ENCODE data around the gene KCNG2. TPM values are rescaled to one million over a fixed set of nuclear protein-coding genes. Genes with fewer than 3 reads are reported as not detected.

The KCNG2 gene
- total and polyA plus RNA-seq, 2 of the 4 experiments (the other 2 are of a cell fraction): not detected

DNA sequence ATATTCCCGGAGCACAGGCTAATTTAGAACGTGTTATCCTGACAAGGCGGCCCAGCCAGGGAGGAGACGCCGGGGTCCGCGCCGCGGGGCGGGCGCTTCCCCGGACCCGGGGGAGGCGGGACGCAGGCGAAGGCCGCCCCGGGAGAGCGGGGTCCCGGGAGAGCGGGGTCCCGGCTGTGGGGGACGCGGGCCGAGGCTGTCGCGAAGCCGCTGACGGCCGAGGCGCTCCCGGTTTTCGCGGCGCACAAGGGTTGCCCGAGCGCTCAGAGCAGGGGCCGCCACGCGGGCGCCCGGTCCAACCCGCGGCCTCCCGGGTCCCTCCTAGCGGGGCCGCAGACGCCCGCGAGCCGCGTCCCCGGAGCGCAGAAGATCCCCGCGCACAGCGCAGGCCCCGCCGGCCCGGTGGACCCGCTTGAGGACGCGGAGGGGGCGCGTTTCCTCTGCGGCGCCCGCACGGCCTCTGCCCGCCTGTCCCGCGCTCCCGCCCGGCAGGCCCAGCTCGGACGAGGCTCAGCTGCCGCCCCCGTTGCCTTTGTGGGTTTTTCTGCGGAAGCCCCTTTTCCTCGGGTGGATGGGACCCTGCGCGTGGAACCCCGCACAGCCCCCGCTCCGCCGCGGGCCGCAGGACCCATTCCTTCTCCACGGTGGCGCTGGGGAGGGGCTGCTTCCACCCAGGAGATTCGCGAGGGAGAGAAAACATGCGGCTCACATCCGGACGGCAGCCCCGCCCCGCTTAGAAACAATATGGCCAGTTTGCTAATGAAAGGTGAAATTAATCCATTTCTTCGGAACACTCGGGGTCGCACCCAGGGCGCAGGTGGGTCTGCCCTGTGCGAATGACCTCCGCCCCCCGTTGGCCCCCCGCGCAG, 9.6 kb upstream of the KCNG2 start:
- TF ChIP-seq, protein P1, sequence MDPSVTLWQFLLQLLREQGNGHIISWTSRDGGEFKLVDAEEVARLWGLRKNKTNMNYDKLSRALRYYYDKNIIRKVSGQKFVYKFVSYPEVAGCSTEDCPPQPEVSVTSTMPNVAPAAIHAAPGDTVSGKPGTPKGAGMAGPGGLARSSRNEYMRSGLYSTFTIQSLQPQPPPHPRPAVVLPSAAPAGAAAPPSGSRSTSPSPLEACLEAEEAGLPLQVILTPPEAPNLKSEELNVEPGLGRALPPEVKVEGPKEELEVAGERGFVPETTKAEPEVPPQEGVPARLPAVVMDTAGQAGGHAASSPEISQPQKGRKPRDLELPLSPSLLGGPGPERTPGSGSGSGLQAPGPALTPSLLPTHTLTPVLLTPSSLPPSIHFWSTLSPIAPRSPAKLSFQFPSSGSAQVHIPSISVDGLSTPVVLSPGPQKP (IDR thresholded peaks at IDR 0.05; ENCODE audit: borderline replicate concordance, low read depth, low read length): no peak
- TF ChIP-seq, protein P2, sequence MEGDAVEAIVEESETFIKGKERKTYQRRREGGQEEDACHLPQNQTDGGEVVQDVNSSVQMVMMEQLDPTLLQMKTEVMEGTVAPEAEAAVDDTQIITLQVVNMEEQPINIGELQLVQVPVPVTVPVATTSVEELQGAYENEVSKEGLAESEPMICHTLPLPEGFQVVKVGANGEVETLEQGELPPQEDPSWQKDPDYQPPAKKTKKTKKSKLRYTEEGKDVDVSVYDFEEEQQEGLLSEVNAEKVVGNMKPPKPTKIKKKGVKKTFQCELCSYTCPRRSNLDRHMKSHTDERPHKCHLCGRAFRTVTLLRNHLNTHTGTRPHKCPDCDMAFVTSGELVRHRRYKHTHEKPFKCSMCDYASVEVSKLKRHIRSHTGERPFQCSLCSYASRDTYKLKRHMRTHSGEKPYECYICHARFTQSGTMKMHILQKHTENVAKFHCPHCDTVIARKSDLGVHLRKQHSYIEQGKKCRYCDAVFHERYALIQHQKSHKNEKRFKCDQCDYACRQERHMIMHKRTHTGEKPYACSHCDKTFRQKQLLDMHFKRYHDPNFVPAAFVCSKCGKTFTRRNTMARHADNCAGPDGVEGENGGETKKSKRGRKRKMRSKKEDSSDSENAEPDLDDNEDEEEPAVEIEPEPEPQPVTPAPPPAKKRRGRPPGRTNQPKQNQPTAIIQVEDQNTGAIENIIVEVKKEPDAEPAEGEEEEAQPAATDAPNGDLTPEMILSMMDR (conservative IDR thresholded peaks at IDR 0.05; ENCODE audit: low read depth, low read length): 0 out of 2 replicates have a peak, but pooled peaks have one; percentile 2
- H4K5ac ChIP-seq (ENCODE audit: low read depth, low read length): no peak overlapping the region; the same call in 1 of the 2 replicates
- H2BK20ac ChIP-seq (ENCODE audit: low read depth, low read length): no peak overlapping the region
- H4K91ac ChIP-seq (ENCODE audit: insufficient read depth, low read depth, low read length): no peak overlapping the region
- 19% methylated on average over 61 of the region's 106 CpGs; no CpG with 5 or more reads in 1 of the 2 experiments for WGBS, 2 experiments (ENCODE audit: extremely low coverage in 2 of 2, insufficient read length in 1 of 2)
- 0 out of 2 replicates have a peak overlapping the region, but pooled peaks have one; percentile 13 for H3K4me2 ChIP-seq (ENCODE audit: low read depth, low read length)
- no peak overlapping the region for H2BK120ac ChIP-seq (ENCODE audit: low read depth, low read length)
- H3K27me3 ChIP-seq (ENCODE audit: control insufficient read depth, insufficient read depth, low read length): peaks cover 28% of the 10 kb centered on the region
- H3K36me3 ChIP-seq (ENCODE audit: control insufficient read depth, insufficient read depth, low read length): no peaks in the 10 kb centered on the region
- ChIA-PET CTCF (no interaction called here), POLR2A (ENCODE audit: unreplicated experiment) (no interaction called here)
- peak overlapping the region; percentile 79 for H2AFZ ChIP-seq (replicated peaks; ENCODE audit: low read length, poor library complexity)
- no peak overlapping the region; the same call in 1 of the 2 replicates for H3K18ac ChIP-seq (ENCODE audit: low read depth, low read length)
- H3K4me1 ChIP-seq (ENCODE audit: control insufficient read depth, insufficient read depth, low read length): peaks cover 22% of the 10 kb centered on the region
- intact Hi-C loops (cut with micrococcal nuclease) (no loop called here), in situ Hi-C loops (cut with MboI; ENCODE audit: low sequenced_read_pairs) (no loop called here), dilution Hi-C loops (cut with HindIII; ENCODE audit: low sequenced_read_pairs, unreplicated experiment) (no loop called here)
- H3K9me3 ChIP-seq (ENCODE audit: control insufficient read depth, insufficient read depth, low read length): no peaks in the 10 kb centered on the region; the same call in 1 of the 2 replicates
- no peak overlapping the region for H3K4ac ChIP-seq (ENCODE audit: low read depth, low read length)
- H3K56ac ChIP-seq (ENCODE audit: extremely low read depth, insufficient read depth, low read length): no peak overlapping the region
- H2BK5ac ChIP-seq (ENCODE audit: low read depth, low read length, poor library complexity, severe bottlenecking): no peak overlapping the region
- no TSS peak for BruUV-seq (replicated peaks)
- DNase-seq: no peak
- no peak overlapping the region for H3K27ac ChIP-seq (ENCODE audit: insufficient read depth, low read length)
- no peaks in the 10 kb centered on the region for H3K79me1 ChIP-seq (ENCODE audit: low read depth in 1 of 2, low read length in 2 of 2)
- no peaks in the 10 kb centered on the region for H4K20me1 ChIP-seq (ENCODE audit: insufficient read depth, low read length)
- H3K9ac ChIP-seq (ENCODE audit: low read depth, low read length): no peak overlapping the region
- H2AK5ac ChIP-seq (ENCODE audit: low read depth, low read length): no peak overlapping the region
- no peak overlapping the region for H3K4me3 ChIP-seq (ENCODE audit: insufficient read depth, low read depth, low read length)
- H4K8ac ChIP-seq (ENCODE audit: low read depth in 2 of 2, low read length in 2 of 2): no peak overlapping the region
- H3K9me1 ChIP-seq (ENCODE audit: insufficient read depth, low read length): peaks cover 10% of the 10 kb centered on the region
- H2BK15ac ChIP-seq (ENCODE audit: low read depth, low read length): no peak overlapping the region
- no peak overlapping the region for H2AK9ac ChIP-seq (replicated peaks; ENCODE audit: low read depth, low read length, poor library complexity)
- no peak for ATAC-seq (ENCODE audit: low read depth)
- no peak overlapping the region for H3K23ac ChIP-seq (ENCODE audit: low read depth, low read length)
- no peak overlapping the region for H3K14ac ChIP-seq (replicated peaks; ENCODE audit: low read depth, low read length)

Data from IMR-90 (cell line).